Stimulated activated CD4-positive, alpha-beta T cell treated with anti-CD3 and anti-CD28 coated beads, Interleukin-1b, Interleukin-23, amount 100 ng/mL, for 4 hours (primary cell): ENCODE data around the gene MYO5A.
"Not testable (repeated sequence)": the region's sequence is repeated elsewhere in the genome, so short reads cannot be mapped to it uniquely, and the experiment has no call there.

Experiments used
- DNase-seq, 2 donors: peaks; one replicate each; pipeline ENCODE4 v3.0.0-alpha.2; 2020; ENCODE audit warnings: low read depth in 2 of 2

MYO5A gene

DNA sequence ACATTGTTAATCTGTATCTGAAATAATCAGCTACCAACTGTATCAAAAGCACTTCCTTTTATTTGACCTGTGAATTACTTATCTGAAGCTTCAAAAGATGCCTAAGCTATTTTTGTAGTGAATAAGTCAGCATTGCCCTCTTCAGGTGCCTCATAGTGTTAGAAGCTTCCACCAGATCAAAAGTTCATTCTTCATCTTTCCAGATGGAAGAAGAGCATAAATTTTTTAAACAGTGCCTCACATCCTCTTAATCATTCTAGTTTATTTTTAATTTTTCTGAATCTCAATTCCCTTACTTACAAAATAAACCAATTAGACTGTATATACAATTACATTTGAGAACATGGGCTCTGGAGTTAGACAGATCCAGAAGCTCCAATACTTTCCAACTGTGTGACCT, 65.0 kb downstream of the MYO5A start:
- no peak for DNase-seq

DNA sequence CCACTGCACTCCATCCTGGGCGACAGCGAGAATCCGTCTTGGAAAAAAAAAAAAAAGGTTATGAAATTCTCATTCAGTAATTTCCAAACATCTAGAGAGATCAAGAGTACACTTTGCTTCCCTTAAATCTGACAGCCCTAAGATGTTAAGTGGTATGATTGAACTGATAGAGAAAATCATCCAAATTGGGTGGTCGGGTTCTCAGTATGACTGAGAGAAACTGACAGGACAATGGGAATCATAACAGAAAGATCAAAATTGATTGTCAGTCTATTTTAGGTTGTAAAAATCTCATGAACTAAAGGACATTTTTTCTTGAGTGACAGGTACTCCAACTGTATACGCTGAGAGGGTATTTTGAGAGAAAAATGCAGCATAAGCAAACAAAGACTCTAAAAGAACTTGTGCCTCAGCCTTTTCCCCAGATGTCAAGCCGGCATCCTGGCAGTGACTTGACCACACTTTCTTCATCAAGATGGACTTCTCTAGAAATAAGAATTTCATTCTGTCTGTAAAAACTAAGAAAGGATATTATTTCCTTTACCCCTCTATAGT, 65.8 kb downstream of the MYO5A start:
- DNase-seq = no peak

DNA sequence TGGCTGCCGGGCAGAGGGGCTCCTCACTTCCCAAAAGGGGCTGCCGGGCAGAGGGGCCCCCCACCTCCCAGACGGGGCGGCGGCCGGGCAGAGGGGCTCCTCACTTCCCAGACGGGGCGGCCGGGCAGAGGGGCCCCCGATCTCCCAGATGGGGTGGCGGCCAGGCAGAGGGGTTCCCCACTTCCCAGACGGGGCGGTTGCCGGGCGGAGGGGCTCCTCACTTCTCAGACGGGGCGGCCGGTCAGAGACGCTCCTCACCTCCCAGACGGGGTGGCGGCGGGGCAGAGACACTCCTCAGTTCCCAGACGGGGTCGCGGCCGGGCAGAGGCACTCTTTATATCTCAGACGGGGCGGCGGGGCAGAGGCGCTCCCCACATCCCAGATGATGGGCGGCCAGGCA, 69.0 kb downstream of the MYO5A start:
- DNase-seq = not testable (repeated sequence)

DNA sequence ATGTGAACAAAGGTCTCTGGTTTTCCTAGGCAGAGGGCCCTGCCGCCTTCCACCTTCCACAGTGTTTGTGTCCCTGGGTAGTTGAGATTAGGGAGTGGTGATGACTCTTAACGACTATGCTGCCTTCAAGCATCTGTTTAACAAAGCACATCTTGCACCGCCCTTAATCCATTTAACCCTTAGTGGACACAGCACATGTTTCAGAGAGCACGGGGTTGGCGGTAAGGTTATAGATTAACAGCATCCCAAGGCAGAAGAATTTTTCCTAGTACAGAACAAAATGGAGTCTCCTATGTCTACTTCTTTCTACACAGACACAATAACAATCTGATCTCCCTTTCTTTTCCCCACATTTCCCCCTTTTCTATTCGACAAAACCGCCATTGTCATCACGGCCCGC, 69.4 kb downstream of the MYO5A start:
- not testable (repeated sequence) for DNase-seq

DNA sequence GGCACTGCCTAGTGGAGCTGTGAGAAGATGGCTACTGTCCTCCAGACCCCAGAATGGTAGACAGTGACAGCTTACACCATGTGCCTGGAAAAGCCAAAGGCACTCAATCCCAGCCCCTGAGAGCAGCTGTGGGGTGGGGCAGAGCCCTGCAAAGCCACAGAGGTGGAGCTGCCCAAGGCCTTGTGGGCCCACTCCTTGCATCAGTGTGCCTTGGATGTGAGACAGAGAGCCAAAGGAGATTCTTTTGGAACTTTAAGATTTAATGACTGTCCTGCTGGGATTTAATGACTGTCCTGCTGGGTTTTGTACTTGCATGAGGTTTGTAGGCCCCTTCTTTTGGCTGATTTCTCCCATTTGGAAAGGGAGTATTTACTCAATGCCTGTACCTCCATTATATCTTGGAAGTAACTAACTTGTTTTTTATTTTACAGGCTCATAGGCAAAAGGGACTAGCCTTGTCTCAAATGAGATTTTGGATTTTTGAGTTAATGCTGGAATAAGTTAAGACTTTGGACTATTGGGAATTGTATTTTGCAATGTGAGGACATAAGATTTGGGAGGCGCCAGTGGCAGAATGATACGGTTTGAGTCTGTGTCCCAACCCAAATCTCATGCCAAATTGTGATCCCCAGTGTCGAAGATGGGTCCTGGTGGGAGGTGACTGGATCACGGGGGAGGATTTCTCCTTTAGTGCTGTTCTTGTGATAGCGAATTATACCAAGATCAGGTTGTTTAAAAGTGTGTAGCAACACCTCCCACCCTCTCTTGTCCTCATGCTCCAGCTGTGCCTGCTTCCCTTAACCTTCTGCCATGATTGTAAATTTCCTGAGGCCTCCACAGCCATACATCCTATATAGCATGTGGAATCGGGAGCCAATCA, 80.4 kb downstream of the MYO5A start:
- no peak for DNase-seq

DNA sequence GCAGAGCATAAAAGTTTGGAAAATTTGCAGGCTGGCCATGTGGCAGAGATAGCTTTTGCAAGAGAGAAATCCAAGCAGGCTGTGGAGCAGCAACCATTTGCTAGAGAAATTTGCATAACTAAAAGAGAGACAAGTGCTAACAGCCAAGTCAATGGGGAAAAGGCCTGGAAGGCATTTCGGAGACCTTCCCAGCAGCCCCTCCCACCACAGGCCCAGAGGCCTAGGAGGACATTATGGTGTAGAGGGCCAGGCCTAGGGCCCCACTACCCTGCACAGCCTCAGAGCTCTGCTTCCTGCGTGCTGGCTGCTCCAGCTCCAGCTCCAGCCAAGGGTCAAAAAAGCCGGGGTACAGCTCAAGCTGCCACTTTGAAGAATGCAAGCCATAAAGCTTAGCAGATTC, 82.7 kb downstream of the MYO5A start:
- DNase-seq = no peak

DNA sequence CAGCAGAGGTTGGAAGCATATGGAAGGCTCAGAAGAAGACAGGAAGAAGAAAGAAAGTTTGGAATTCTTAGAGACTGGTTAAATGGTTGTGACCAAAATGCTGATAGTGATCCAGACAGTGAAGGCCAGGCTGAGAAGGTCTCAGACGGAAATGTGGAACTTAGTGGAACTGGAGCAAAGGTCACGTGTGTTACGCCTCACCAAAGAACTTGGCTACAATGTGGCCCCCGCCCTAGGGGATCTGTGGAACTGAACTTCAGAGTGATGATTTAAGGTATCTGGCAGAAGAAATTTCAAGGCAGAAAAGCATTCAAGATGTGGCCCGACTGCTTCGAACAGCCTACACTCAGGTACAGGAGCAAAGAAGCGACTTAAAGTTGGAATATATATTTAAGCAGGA, 83.1 kb downstream of the MYO5A start:
- no peak for DNase-seq

DNA sequence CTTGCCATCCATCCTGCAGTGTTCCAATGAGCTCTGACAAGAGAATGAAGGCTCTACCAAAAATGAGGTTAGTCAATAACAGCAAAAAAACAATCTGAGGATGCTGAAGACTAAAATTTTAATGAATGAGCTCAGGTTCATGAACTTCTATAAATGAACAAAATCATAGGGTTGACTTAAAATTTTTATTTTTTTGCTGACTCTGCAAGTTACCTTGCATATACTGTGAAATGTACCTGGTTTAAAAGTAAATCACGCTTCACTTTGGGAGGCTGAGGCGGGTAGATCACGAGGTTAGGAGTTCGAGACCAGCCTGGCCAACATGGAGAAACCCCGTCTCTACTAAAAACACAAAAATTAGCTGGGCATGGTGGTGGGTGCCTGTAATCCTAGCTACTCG, 85.5 kb downstream of the MYO5A start:
- DNase-seq = not testable (repeated sequence)

DNA sequence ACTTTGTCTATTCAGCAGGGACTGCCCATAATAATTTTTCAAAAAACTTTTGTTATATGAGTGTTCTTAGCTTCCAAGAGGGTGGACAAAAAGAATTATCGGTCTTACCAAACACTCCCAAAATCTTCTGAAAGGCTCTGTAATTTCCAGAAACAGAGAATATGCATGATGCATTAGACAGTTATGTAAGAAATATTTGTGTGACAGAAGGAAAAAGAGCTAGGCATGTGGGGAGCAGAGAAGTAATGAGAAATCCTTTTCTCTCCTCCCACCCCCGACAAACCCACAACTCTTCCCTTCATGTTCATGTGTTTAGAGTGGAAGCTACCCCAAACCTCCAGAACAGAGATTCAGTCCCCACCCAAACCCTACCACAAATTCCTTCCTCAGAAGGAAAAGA, 86.8 kb downstream of the MYO5A start:
- no peak for DNase-seq

DNA sequence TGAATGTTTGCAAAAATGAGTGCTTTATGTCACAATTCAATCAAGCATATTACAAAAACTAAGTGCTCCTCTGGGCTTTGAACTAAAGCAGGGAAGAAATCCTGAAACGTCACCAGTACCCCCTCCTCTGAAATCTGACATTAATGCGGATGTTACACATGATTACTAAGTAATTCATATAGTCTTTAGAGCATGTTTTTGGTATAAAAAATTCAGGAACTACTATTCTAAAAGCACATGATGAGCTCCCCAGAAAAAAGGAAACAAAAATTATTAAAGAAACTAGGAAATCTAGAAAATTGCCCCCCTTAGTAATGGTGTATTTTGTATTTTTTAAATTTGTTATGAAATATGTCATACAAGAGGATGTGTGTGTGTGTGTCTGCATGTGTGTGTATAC, 87.7 kb downstream of the MYO5A start:
- DNase-seq = no peak

DNA sequence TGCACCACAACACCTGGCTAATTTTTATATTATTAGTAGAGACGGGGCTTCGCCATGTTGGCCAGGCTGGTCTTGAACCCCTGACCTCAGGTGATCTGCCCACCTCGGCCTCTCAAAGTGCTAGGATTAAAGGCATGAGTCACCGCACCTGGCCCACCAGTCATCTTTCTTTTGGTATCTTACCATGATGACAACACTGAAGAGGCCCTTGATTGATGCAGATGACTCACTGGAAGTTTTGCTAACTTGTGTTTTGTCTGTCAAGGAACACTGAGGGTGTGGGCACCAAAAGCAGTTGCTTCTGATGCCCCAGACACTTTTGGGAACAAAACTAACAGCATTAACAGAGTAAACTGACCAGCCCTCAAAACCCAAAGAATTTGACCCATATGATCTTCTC, 88.3 kb downstream of the MYO5A start:
- DNase-seq = peak in 1 of 2 donors; percentile 6

DNA sequence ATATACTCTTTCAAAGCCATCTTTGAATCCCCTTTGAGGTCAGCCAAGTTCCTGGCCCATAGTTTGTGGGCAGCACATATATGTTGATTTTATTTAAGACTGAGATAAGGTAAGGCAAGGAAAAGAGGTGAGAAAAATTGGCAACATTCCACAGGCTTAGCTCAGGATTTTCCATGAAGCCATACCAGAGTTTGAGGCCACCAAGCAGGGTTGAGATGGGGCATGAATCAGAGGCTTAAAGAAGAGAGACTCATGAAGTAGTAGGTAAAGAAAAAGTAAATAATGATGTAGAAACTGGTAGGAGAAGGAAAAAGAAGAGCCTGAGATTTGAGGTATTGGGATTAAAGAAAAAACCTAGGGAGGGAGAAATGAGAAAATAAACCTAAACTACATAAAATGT, 89.2 kb downstream of the MYO5A start:
- no peak for DNase-seq

DNA sequence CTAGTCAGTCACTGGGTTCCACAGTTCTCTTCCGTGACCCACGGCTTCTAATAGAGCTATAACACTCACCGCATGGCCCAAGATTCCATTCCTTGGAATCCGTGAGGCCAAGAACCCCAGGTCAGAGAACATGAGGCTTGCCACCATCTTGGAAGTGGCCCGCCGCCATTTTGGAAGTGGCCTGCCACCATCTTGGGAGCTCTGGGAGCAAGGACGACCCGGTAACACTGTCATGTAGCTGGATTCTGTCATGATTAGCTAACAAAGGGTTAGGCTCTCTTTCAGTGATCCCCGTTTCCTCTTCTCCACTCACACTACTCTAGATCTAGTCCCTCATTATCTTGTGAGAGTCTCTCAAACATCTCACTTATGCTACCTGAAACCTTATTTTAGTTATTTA, 89.6 kb downstream of the MYO5A start:
- not testable (repeated sequence) for DNase-seq

DNA sequence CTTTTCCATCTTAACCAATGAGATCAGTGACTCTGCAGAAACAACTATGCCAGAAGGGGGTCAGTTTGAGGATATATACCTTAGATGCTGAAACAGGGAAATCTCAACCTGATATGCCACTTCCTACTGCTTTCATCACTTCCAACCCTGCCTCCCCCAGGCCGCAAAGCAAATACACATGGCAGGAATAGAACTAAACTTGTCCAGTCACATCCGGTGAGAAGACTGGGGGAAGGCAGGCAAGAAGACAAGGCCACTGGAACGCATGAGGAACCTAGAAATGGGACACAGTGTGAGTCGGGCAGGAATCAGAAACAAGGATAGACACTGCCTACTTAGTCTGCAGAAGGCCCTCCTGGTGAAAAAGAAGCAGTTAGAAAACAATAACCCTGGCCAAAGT, 90.6 kb downstream of the MYO5A start:
- DNase-seq = no peak

DNA sequence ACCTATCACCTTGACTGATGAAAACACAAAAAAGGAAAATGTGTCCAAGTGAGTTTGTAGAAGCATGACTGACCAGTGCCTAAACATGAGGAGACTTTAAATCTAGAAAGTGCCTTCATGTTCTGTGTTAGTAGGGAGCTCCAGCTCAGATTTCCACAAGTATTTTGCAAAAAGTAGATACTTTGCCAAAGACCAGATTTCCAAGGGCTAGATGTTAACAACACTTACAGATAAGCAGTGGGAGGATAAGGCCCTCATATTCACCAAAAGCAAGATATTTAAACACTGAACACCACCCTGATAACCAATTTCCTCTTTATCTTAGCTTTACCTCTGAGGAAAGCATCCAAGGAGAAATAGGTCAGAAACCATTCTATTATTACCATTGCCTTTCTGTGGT, 91.0 kb downstream of the MYO5A start:
- no peak for DNase-seq

DNA sequence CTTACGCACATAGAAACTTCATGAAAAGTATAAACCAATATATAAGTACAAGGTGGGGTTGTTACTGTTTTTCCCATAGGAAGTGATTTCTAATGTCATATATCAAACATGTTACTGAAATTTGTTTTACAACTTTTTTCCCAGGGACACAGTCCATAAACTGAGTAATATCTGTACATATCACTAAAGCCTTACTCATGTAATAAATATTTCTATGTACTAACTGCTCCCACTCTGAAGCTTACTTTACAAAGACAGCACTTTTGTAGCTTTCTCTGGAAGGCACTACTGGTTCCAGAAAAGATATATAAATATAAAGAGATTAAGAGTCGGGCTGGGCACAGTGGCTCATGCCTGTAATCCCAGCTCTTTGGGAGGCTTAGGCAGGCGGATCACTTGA, 91.7 kb downstream of the MYO5A start:
- no peak for DNase-seq

DNA sequence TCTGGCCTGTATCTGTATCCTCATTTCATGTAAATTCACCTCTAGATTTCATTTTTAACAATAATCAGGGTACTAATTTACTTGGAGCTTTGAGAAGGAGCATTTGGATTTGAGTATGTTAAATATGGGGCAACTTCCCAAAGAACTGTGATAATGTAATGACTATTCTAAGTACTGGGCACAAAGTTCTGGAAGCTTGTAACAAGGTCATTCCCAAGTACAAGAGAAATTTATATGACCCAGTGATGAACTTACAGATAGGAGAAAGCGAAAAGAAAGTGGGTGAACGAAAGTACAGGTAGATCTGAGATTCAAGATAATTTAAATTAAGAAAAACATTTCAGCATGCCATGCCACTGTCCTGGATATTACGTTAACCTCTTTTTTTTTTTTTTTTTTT, 93.8 kb downstream of the MYO5A start:
- no peak for DNase-seq

DNA sequence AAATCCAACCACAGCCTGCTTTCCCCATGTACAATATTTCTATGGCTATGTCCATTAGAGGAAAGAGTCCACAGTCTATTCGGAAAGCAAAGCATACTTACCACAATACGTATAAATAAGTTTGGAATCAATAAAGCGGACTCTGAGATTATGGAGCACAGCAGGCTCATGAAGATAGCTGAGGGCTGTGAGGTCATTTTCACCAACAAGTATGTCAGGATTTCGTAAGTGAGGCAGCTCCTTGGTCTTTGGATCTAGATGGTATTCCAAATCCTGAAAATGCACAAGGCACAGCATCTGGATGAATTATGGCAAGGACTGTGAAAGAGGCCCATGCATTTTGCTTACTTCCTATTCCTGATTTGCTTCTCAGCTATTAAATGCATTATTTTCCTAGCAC, 100.4 kb downstream of the MYO5A start:
- no peak for DNase-seq

DNA sequence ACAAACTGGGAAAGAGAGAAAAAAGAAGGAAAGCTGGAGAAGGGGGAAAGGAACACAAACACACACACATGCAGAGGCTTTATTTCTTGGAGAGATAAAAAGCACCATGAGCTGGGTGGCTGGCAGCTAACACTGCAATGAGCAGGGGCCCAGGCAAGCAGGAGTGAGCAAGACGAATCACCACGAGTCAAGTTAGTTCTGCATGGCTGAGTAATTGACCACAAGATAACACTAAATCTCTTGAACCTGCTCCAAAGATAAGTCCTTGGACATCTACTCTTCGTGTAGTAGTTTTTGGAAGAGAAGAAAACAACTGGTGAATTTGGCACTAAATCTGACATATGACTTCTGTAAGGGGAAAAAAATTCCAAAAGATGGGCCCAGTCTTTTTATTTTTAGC, 100.9 kb downstream of the MYO5A start:
- no peak for DNase-seq

DNA sequence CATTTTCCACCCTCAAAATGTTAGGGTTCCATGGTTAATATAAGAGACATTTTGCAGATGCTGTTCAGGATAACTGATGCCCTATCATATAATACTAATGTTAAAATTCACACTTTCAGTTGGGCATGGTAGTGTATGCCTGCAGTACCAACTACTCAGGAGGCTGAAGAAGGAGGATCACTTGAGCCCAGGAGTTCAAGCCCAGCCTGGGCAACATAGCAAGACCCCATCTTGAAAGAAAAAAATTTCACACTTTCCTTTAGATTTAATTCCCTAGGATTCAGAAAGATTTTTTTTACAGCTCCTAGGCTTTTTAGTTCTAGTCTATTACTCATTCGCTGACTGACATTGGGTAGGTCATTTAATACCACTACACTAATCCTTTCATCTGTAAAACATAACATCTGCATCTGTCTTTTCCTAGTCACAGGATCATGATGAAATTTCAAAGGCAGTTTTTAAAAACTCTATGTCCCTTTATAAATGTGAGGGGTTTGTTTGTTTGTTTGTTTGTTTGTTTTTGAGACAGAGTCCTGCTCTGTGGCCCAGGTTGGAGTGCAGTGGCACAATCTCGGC, 103.7 kb downstream of the MYO5A start:
- no peak for DNase-seq

DNA sequence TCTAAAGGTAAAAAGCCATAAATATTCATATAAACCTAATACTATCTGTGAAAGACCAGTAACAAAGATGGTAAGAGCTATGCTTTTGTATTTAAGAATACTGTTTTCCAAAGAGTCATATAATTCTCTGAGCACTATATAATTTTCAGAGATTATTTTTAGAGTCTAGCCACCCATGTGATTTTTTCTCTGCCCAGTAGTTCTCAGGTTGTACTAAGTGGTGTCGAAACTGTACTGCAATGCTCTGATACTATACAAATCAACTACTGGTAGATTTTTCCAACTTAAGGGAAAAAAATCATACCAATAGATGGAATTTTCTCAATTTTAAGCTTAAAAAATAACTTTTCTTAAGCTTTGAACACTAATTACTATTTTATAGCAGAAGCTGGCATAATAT, 104.8 kb downstream of the MYO5A start:
- no peak for DNase-seq

DNA sequence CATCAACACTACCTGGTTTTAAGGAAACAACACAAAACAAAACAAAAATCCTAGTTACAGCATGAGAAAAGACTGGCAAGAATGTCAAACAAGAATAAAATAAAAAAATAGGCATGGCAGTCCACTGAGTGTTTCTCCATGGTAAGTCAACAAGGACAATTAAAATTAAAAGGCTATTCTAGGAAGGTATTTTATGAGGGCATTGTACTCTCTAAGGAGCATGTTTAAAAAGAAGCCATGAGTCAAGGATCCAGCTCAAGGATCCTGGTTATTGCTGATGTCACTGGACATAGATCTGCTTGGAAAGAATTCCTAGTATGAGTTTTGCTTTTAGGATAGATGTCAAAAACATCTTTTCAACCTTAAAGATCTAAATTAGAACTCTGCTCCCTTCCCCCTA, 106.7 kb downstream of the MYO5A start:
- DNase-seq = no peak

DNA sequence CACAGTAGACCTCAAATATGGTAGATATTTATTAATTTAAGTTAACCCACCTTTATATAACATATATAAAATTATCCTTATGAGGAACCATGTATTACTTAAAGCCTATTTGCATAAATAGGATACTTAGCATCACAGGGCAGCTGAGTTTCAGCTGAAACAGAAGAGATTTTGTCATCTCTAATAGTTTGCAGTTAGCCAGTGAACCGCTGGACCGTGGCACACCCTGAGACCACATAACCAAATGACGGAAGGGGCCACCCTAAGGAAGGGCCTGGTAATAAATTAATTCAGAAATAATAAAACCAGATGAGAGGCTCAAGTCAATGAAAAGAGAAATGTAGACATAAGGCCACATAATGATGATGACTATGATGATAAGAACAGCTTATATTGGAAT, 107.7 kb downstream of the MYO5A start:
- DNase-seq = no peak
